ENCODE results near the gene DENND4C. TPM values are rescaled to one million over a fixed set of nuclear protein-coding genes. Genes with fewer than 3 reads are reported as not detected.
"Not testable (repeated sequence)": the region's sequence is repeated elsewhere in the genome, so short reads cannot be mapped to it uniquely, and the experiment has no call there.

Gene DENND4C
- total RNA-seq, 1 experiment from 2014 or later = 26.6 TPM

DNA sequence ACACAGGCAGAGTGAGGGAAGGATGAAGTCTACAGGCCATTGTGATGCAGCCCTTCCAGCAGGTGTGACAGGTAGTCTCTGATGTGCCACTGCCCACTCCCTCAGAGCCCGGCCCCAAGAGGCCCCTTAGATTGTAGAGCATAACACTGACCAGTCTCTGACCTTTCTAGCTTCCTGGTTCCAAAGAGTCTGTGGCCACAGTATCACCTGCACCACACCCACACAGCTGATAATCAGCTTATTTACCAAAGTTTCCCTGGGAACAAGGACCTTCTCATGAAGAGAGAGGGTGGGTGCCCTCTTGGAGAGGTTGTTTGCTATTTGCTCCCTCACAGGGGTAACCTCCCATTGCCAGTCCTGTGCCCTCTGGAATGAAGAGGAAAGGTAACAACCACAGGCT lies 167.4 kb downstream of the DENND4C start:
- Histone ChIP-seq H3K4me1 (ENCODE audit: insufficient read depth, low read length) (no peaks in the 10 kb centered on the region), H2BK12ac (ENCODE audit: insufficient read length, low read depth, low read length) (no peak overlapping the region), H4K5ac (ENCODE audit: insufficient read length, low read depth, low read length) (no peak overlapping the region), H2BK15ac (ENCODE audit: low read depth, low read length) (no peak overlapping the region), H3K23ac (ENCODE audit: insufficient read length, low read depth, low read length) (no peak overlapping the region), H2AFZ (ENCODE audit: low read length) (no peak overlapping the region), H3K4me2 (ENCODE audit: insufficient read depth, insufficient read length, low read length) (no peak overlapping the region), H3K27me3 (ENCODE audit: insufficient read depth, low read length) (no peaks in the 10 kb centered on the region), H2BK5ac (ENCODE audit: insufficient read length, low read length) (no peak overlapping the region), H3K79me2 (ENCODE audit: insufficient read depth, low read length) (no peaks in the 10 kb centered on the region), H3K14ac (ENCODE audit: insufficient read depth, low read length) (no peak overlapping the region), H3K56ac (ENCODE audit: insufficient read length, low read depth, low read length) (no peak overlapping the region), H2AK5ac (ENCODE audit: insufficient read length, low read length) (no peak overlapping the region), H3K79me1 (ENCODE audit: insufficient read depth, low read depth, low read length, poor library complexity, severe bottlenecking) (no peaks in the 10 kb centered on the region), H3K9ac (ENCODE audit: extremely low read depth, insufficient read length, low read length) (no peak overlapping the region), H4K91ac (ENCODE audit: insufficient read length, low read depth, low read length) (no peak overlapping the region), H2BK20ac (ENCODE audit: low read depth, low read length, poor library complexity, severe bottlenecking) (no peak overlapping the region), H3T11ph (ENCODE audit: low read length) (no peak overlapping the region), H2BK120ac (ENCODE audit: low read depth, low read length, poor library complexity, severe bottlenecking) (no peak overlapping the region), H4K20me1 (ENCODE audit: control insufficient read depth, insufficient read depth, insufficient read length) (no peaks in the 10 kb centered on the region), H3K23me2 (ENCODE audit: insufficient read length, low read depth, low read length, poor library complexity, severe bottlenecking) (no peaks in the 10 kb centered on the region), H3K4ac (ENCODE audit: low read depth, low read length) (no peak overlapping the region), H3K18ac (ENCODE audit: insufficient read length, low read depth, low read length) (no peak overlapping the region), H4K8ac (replicated peaks; ENCODE audit: insufficient read length, low read depth, low read length) (no peak overlapping the region), H3K27ac (ENCODE audit: insufficient read length, low read depth, low read length) (no peak overlapping the region), H3K9me3 (ENCODE audit: control insufficient read depth, low read depth, low read length) (no peaks in the 10 kb centered on the region)
- H3K36me3 Mint-ChIP-seq (ENCODE audit: insufficient read depth in 1 of 3, low read depth in 3 of 3) = peaks cover 0 to 11% (median 4%) of the 10 kb centered on the region in 3 experiments; a peak in 3 of 7 replicates
- TF ChIP-seq, protein P1, sequence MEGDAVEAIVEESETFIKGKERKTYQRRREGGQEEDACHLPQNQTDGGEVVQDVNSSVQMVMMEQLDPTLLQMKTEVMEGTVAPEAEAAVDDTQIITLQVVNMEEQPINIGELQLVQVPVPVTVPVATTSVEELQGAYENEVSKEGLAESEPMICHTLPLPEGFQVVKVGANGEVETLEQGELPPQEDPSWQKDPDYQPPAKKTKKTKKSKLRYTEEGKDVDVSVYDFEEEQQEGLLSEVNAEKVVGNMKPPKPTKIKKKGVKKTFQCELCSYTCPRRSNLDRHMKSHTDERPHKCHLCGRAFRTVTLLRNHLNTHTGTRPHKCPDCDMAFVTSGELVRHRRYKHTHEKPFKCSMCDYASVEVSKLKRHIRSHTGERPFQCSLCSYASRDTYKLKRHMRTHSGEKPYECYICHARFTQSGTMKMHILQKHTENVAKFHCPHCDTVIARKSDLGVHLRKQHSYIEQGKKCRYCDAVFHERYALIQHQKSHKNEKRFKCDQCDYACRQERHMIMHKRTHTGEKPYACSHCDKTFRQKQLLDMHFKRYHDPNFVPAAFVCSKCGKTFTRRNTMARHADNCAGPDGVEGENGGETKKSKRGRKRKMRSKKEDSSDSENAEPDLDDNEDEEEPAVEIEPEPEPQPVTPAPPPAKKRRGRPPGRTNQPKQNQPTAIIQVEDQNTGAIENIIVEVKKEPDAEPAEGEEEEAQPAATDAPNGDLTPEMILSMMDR (conservative IDR thresholded peaks at IDR 0.05) = no peak
- H3K4me3 Mint-ChIP-seq = no peak overlapping the region
- WGBS (ENCODE audit: extremely low coverage, insufficient read length, low lambda C conversion rate) = no CpG with 5 or more reads among the region's 1 CpG
- peaks cover 4 to 9% of the 10 kb centered on the region in 2 experiments; a peak in 4 of 5 replicates for H3K9me3 Mint-ChIP-seq
- H3K27me3 Mint-ChIP-seq (ENCODE audit: low read depth) = no peaks in the 10 kb centered on the region; the same call in 1 of the 2 replicates
- no peak overlapping the region for H3K27ac Mint-ChIP-seq
- no peaks in the 10 kb centered on the region for H3K4me1 Mint-ChIP-seq
- DNase-seq = no peak

DNA sequence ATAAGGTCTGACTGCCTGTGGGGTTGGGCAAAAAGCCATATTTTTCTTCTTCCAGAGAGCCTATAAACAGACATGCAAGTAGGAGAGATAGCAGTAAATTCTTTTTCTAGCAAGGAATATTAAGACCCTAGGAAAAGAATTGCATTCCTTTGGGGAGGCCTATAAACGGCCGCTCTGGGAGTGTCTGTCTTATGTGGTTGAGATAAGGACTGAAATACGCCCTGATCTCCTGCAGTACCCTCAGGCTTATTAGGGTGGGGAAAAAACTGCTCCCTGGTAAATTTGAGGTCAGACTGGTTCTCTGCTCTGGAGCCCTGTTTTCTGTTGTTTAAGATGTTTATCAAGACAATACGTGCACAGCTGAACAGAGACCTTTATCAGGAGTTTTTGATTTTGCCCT lies 172.7 kb downstream of the DENND4C start:
- not testable (repeated sequence) for H3K79me1 ChIP-seq (ENCODE audit: insufficient read depth, low read depth, low read length, poor library complexity, severe bottlenecking); H3K4me3 Mint-ChIP-seq; H3K18ac ChIP-seq (ENCODE audit: insufficient read length, low read depth, low read length); DNase-seq; H3K4me1 Mint-ChIP-seq; H4K5ac ChIP-seq (ENCODE audit: insufficient read length, low read depth, low read length); H3K27ac Mint-ChIP-seq; H3K9ac ChIP-seq (ENCODE audit: extremely low read depth, insufficient read length, low read length); H3K9me3 ChIP-seq (ENCODE audit: control insufficient read depth, low read depth, low read length); H2BK12ac ChIP-seq (ENCODE audit: insufficient read length, low read depth, low read length); H4K8ac ChIP-seq (replicated peaks; ENCODE audit: insufficient read length, low read depth, low read length); H3K27ac ChIP-seq (ENCODE audit: insufficient read length, low read depth, low read length); H2BK15ac ChIP-seq (ENCODE audit: low read depth, low read length); H3K23me2 ChIP-seq (ENCODE audit: insufficient read length, low read depth, low read length, poor library complexity, severe bottlenecking); H3K4me2 ChIP-seq (ENCODE audit: insufficient read depth, insufficient read length, low read length); H2BK5ac ChIP-seq (ENCODE audit: insufficient read length, low read length); H2AK5ac ChIP-seq (ENCODE audit: insufficient read length, low read length); H3K79me2 ChIP-seq (ENCODE audit: insufficient read depth, low read length); H2BK20ac ChIP-seq (ENCODE audit: low read depth, low read length, poor library complexity, severe bottlenecking); H3T11ph ChIP-seq (ENCODE audit: low read length); H4K91ac ChIP-seq (ENCODE audit: insufficient read length, low read depth, low read length); H2AFZ ChIP-seq (ENCODE audit: low read length); H3K4me1 ChIP-seq (ENCODE audit: insufficient read depth, low read length); H3K23ac ChIP-seq (ENCODE audit: insufficient read length, low read depth, low read length); H3K56ac ChIP-seq (ENCODE audit: insufficient read length, low read depth, low read length); H3K14ac ChIP-seq (ENCODE audit: insufficient read depth, low read length); H3K4ac ChIP-seq (ENCODE audit: low read depth, low read length); H3K27me3 ChIP-seq (ENCODE audit: insufficient read depth, low read length); H2BK120ac ChIP-seq (ENCODE audit: low read depth, low read length, poor library complexity, severe bottlenecking); H4K20me1 ChIP-seq (ENCODE audit: control insufficient read depth, insufficient read depth, insufficient read length)
- Mint-ChIP-seq H3K9me3 (peaks cover 12 to 20% of the 10 kb centered on the region in 2 experiments), H3K27me3 (ENCODE audit: low read depth) (peaks cover 11% of the 10 kb centered on the region), H3K36me3 (ENCODE audit: insufficient read depth in 1 of 3, low read depth in 3 of 3) (peaks cover 6 to 26% (median 9%) of the 10 kb centered on the region in 3 experiments; a peak in 6 of 7 replicates)
- WGBS (ENCODE audit: extremely low coverage, insufficient read length, low lambda C conversion rate) = no CpG with 5 or more reads among the region's 4 CpGs

All from H9 (cell line).